ENCODE measurements around the gene CCDC201.

GRCh38 chr7:45912972-45913371 lies 40.1 kb upstream of the CCDC201 start:
- TF ChIP-seq POLR2AphosphoS5 (IDR thresholded peaks at IDR 0.05; ENCODE audit: insufficient read depth, low read depth, low read length) (no peak), CTCF (IDR thresholded peaks at IDR 0.05; ENCODE audit: extremely low read depth in 1 of 2, insufficient read depth in 1 of 2, low read depth in 1 of 2, low read length in 2 of 2) (no peak), POLR2A (IDR thresholded peaks at IDR 0.05; ENCODE audit: low read depth, low read length) (no peak), GATA2 (IDR thresholded peaks at IDR 0.05; ENCODE audit: insufficient read depth, insufficient read length, low read depth, low read length) (no peak), MAX (IDR thresholded peaks at IDR 0.05; ENCODE audit: insufficient read depth, insufficient read length) (no peak), EZH2 (IDR thresholded peaks at IDR 0.05; ENCODE audit: borderline replicate concordance, low read depth, low read length, severe bottlenecking) (no peak)

Measured in endothelial cell of umbilical vein (primary cell).